ENCODE results near the gene FLNB. TPM values are rescaled to one million over a fixed set of nuclear protein-coding genes. Genes with fewer than 3 reads are reported as not detected.

FLNB gene
- total and polyA plus RNA-seq, 2 experiments from 2014 or later = 69.4 to 172 TPM

DNA sequence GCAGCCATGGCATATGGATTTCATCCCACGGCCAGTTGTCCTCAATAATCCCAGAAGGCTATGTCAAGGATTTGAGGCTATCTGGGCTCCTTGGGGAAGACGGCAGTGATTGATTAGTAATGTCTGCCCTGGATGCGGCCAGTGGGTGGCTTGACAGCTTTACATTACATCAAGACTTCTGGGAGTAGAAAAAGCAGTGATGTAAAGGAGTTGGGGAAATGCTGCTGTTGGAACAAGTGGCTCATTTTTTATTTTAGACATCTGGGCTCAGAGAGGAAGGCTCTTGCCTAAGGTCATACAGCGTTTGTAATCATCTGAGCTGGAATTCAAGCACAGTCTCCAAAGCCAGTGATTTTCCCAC, 94.1 kb downstream of the FLNB start:
- Histone ChIP-seq H3K4me2 (peak overlapping the region; percentile 46), H3K9me2 (replicated peaks; ENCODE audit: insufficient read depth) (no peaks in the 10 kb centered on the region), H3K27ac (peak overlapping the region; percentile 85), H2AFZ (no peak overlapping the region), H3K36me3 (replicated peaks; ENCODE audit: insufficient read depth, low read depth) (no peaks in the 10 kb centered on the region), H3K27me3 (no peaks in the 10 kb centered on the region), H4K20me1 (ENCODE audit: insufficient read depth, poor library complexity, severe bottlenecking) (no peaks in the 10 kb centered on the region), H3K4me3 (no peak overlapping the region), H3K9me3 (ENCODE audit: low read depth) (no peaks in the 10 kb centered on the region), H3K79me2 (peaks cover 15% of the 10 kb centered on the region), H3K4me1 (ENCODE audit: insufficient read depth) (peaks cover 36% of the 10 kb centered on the region)
- TF ChIP-seq EZH2phosphoT487 (IDR thresholded peaks at IDR 0.05; ENCODE audit: low read depth, severe bottlenecking, unreplicated experiment) (no peak), EZH2 (IDR thresholded peaks at IDR 0.05; ENCODE audit: borderline replicate concordance) (no peak)
- TF ChIP-seq, protein P1, sequence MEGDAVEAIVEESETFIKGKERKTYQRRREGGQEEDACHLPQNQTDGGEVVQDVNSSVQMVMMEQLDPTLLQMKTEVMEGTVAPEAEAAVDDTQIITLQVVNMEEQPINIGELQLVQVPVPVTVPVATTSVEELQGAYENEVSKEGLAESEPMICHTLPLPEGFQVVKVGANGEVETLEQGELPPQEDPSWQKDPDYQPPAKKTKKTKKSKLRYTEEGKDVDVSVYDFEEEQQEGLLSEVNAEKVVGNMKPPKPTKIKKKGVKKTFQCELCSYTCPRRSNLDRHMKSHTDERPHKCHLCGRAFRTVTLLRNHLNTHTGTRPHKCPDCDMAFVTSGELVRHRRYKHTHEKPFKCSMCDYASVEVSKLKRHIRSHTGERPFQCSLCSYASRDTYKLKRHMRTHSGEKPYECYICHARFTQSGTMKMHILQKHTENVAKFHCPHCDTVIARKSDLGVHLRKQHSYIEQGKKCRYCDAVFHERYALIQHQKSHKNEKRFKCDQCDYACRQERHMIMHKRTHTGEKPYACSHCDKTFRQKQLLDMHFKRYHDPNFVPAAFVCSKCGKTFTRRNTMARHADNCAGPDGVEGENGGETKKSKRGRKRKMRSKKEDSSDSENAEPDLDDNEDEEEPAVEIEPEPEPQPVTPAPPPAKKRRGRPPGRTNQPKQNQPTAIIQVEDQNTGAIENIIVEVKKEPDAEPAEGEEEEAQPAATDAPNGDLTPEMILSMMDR (IDR thresholded peaks at IDR 0.05; ENCODE audit: poor library complexity) = no peak
- WGBS (ENCODE audit: low lambda C conversion rate, missing lambda C conversion rate) = 83% methylated on average over 4 of the region's 4 CpGs
- DNase-seq (ENCODE audit: low spot score) = no peak

DNA sequence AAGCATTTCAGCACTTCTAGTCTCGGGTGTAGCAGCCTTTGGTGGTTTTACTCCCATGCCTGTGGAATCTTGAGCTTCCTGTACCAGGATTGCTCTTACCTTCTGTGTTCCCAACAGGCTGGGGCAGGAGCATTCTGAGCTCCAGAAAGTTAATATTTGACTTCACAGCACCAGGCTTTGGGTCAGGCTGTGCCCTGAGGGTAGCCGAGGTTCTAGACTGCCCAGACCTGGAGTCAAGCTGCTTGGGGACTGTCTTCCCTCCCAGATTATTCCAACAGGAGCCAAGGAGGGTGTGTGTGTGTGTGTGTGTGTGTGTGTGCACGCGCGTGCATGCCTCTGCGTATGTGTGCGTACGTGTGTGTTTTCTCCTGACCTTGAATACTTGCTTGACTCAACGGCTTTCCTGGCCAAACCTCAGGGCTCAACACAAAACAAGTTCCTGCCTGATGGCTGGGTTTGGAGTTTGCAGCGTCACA, 94.8 kb downstream of the FLNB start:
- WGBS (ENCODE audit: low lambda C conversion rate, missing lambda C conversion rate) = 69% methylated on average over 10 of the region's 10 CpGs
- Histone ChIP-seq H3K4me2 (peak overlapping the region; percentile 46), H3K9me3 (ENCODE audit: low read depth) (no peaks in the 10 kb centered on the region), H3K4me3 (no peak overlapping the region), H2AFZ (no peak overlapping the region), H3K27ac (peak overlapping the region; percentile 85), H3K79me2 (peaks cover 10% of the 10 kb centered on the region), H3K27me3 (no peaks in the 10 kb centered on the region), H3K4me1 (ENCODE audit: insufficient read depth) (peaks cover 36% of the 10 kb centered on the region), H3K36me3 (replicated peaks; ENCODE audit: insufficient read depth, low read depth) (no peaks in the 10 kb centered on the region), H3K9me2 (replicated peaks; ENCODE audit: insufficient read depth) (no peaks in the 10 kb centered on the region), H4K20me1 (ENCODE audit: insufficient read depth, poor library complexity, severe bottlenecking) (no peaks in the 10 kb centered on the region)
- DNase-seq (ENCODE audit: low spot score) = peak; percentile 42
- TF ChIP-seq, protein P1 (IDR thresholded peaks at IDR 0.05; ENCODE audit: poor library complexity) = no peak
- TF ChIP-seq EZH2phosphoT487 (IDR thresholded peaks at IDR 0.05; ENCODE audit: low read depth, severe bottlenecking, unreplicated experiment) (no peak), EZH2 (IDR thresholded peaks at IDR 0.05; ENCODE audit: borderline replicate concordance) (no peak)

DNA sequence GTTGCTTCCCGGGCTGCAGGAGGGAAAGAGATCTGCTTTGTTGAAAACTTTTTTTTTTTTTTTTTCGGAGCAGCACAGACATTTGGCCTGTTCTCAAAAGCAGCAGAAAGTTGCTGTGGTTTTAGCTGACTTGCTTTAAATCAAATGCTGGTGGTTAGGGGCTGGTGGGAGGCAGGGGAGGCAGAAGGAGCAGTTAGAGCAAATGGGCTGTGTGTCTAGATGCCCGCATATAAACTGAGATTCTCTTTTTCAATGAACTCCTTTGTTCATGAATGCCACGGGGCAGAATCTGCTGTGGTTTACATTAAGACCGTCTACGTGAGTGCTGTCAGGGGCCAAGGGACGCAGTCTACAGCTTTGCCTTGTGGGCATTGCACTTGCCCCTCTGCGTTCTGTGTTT, 95.9 kb downstream of the FLNB start:
- Histone ChIP-seq H3K4me2 (peak overlapping the region; percentile 11), H3K79me2 (peaks cover 10% of the 10 kb centered on the region), H4K20me1 (ENCODE audit: insufficient read depth, poor library complexity, severe bottlenecking) (no peaks in the 10 kb centered on the region), H3K36me3 (replicated peaks; ENCODE audit: insufficient read depth, low read depth) (no peaks in the 10 kb centered on the region), H3K4me3 (no peak overlapping the region), H3K27ac (peak overlapping the region; percentile 85), H3K9me3 (ENCODE audit: low read depth) (no peaks in the 10 kb centered on the region), H3K4me1 (ENCODE audit: insufficient read depth) (peaks cover 36% of the 10 kb centered on the region), H3K27me3 (no peaks in the 10 kb centered on the region), H2AFZ (no peak overlapping the region), H3K9me2 (replicated peaks; ENCODE audit: insufficient read depth) (no peaks in the 10 kb centered on the region)
- 61% methylated on average over 8 of the region's 8 CpGs for WGBS (ENCODE audit: low lambda C conversion rate, missing lambda C conversion rate)
- DNase-seq (ENCODE audit: low spot score) = no peak
- TF ChIP-seq EZH2phosphoT487 (IDR thresholded peaks at IDR 0.05; ENCODE audit: low read depth, severe bottlenecking, unreplicated experiment) (no peak), EZH2 (IDR thresholded peaks at IDR 0.05; ENCODE audit: borderline replicate concordance) (no peak)
- TF ChIP-seq, protein P1 (IDR thresholded peaks at IDR 0.05; ENCODE audit: poor library complexity) = no peak

DNA sequence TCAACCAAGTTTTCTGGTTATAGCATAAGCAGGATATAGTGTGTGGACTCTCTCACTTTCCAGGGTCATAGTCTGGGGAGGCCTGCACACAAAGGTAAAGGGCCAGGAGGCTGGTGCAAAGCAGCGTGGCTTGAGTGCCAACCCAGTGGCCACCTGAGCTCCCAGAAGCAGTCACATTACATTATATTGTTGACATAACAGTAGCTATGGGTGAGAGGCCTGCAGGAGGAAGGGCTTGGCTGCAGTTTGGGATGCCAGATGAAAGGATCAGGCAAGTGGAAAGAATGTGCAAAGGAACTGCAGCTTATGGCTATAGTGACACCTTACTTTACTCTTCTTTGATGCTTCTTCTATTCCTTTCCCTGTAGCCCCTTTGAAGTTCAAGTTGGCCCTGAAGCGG, 96.5 kb downstream of the FLNB start:
- H3K9me2 ChIP-seq (replicated peaks; ENCODE audit: insufficient read depth) = no peaks in the 10 kb centered on the region
- 100% methylated on average over 2 of the region's 2 CpGs for WGBS (ENCODE audit: low lambda C conversion rate, missing lambda C conversion rate)

More for the DNA sequence above, 96.5 kb downstream of the FLNB start:
- Histone ChIP-seq H3K27ac (peak overlapping the region; percentile 85), H3K36me3 (replicated peaks; ENCODE audit: insufficient read depth, low read depth) (no peaks in the 10 kb centered on the region), H3K27me3 (no peaks in the 10 kb centered on the region), H3K4me3 (no peak overlapping the region), H3K79me2 (peaks cover 10% of the 10 kb centered on the region), H3K9me3 (ENCODE audit: low read depth) (no peaks in the 10 kb centered on the region), H4K20me1 (ENCODE audit: insufficient read depth, poor library complexity, severe bottlenecking) (no peaks in the 10 kb centered on the region), H3K4me2 (no peak overlapping the region), H2AFZ (no peak overlapping the region), H3K4me1 (ENCODE audit: insufficient read depth) (peaks cover 36% of the 10 kb centered on the region)
- TF ChIP-seq EZH2 (IDR thresholded peaks at IDR 0.05; ENCODE audit: borderline replicate concordance) (no peak), EZH2phosphoT487 (IDR thresholded peaks at IDR 0.05; ENCODE audit: low read depth, severe bottlenecking, unreplicated experiment) (no peak)
- TF ChIP-seq, protein P1 (IDR thresholded peaks at IDR 0.05; ENCODE audit: poor library complexity) = no peak
- no peak for DNase-seq (ENCODE audit: low spot score)

All from hepatocyte (in vitro differentiated cells).